Loucy (cell line): Measurements from ENCODE around the gene TRAF3IP1.

ENCODE experiments used
- EZH2phosphoT487 ChIP-seq: fragments of 200-600 bp; IDR thresholded peaks from 2 replicates; pipeline ENCODE4 v1.6.1; 2018; ENCODE audit warnings: antibody characterized with exemption, mild to moderate bottlenecking, moderate library complexity, borderline replicate concordance
- TF ChIP-seq, protein P1 (sequence below): fragments of 200-600 bp; sonication (generic); conservative IDR thresholded peaks from 2 replicates; pipeline ENCODE4 v1.5.1; 2014; ENCODE audit warnings: mild to moderate bottlenecking, antibody characterized with exemption, low read length

- TF ChIP-seq, protein P1, sequence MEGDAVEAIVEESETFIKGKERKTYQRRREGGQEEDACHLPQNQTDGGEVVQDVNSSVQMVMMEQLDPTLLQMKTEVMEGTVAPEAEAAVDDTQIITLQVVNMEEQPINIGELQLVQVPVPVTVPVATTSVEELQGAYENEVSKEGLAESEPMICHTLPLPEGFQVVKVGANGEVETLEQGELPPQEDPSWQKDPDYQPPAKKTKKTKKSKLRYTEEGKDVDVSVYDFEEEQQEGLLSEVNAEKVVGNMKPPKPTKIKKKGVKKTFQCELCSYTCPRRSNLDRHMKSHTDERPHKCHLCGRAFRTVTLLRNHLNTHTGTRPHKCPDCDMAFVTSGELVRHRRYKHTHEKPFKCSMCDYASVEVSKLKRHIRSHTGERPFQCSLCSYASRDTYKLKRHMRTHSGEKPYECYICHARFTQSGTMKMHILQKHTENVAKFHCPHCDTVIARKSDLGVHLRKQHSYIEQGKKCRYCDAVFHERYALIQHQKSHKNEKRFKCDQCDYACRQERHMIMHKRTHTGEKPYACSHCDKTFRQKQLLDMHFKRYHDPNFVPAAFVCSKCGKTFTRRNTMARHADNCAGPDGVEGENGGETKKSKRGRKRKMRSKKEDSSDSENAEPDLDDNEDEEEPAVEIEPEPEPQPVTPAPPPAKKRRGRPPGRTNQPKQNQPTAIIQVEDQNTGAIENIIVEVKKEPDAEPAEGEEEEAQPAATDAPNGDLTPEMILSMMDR, result no peak
- no peak for TF ChIP-seq EZH2phosphoT487
Observed at GRCh38 chr2:238379096-238379810, 58.9 kb downstream of the TRAF3IP1 start.
